ENCODE data around the gene RAPGEF4.

RAPGEF4 gene

GRCh38 chr2:172976116-172976515 is 240.5 kb downstream of the RAPGEF4 start:
- no peak for DNase-seq

GRCh38 chr2:172976816-172977215 is 241.2 kb downstream of the RAPGEF4 start:
- DNase-seq: no peak

- no peak for DNase-seq
Measured at GRCh38 chr2:172977270-172978062, 241.8 kb downstream of the RAPGEF4 start.

- DNase-seq: no peak
Measured at GRCh38 chr2:172978063-172978383, 242.4 kb downstream of the RAPGEF4 start.

GRCh38 chr2:172985139-172985892 is 249.7 kb downstream of the RAPGEF4 start:
- DNase-seq: no peak

GRCh38 chr2:172986040-172986439 is 250.4 kb downstream of the RAPGEF4 start:
- no peak for DNase-seq

- no peak for DNase-seq
Measured at GRCh38 chr2:172988728-172989127, 253.1 kb downstream of the RAPGEF4 start.

GRCh38 chr2:172991031-172991430 is 255.4 kb downstream of the RAPGEF4 start:
- DNase-seq: no peak

GRCh38 chr2:172993139-172993538 is 257.5 kb downstream of the RAPGEF4 start:
- DNase-seq: no peak

- DNase-seq: no peak
Measured at GRCh38 chr2:172993931-172994717, 258.5 kb downstream of the RAPGEF4 start.

- DNase-seq: no peak
Measured at GRCh38 chr2:172994864-172995263, 259.2 kb downstream of the RAPGEF4 start.

- no peak for DNase-seq
Measured at GRCh38 chr2:172995323-172996244, 259.9 kb downstream of the RAPGEF4 start.

GRCh38 chr2:172996387-172996961 is 260.8 kb downstream of the RAPGEF4 start:
- DNase-seq: no peak

GRCh38 chr2:172997031-172997430 is 261.4 kb downstream of the RAPGEF4 start:
- DNase-seq: no peak

GRCh38 chr2:172998547-172999272 is 263.1 kb downstream of the RAPGEF4 start:
- DNase-seq: no peak

- DNase-seq: peak; percentile 44
Measured at GRCh38 chr2:172999641-173000386, 264.2 kb downstream of the RAPGEF4 start.

GRCh38 chr2:173001664-173002604 is 266.3 kb downstream of the RAPGEF4 start:
- DNase-seq: no peak

GRCh38 chr2:173002751-173003541 is 267.3 kb downstream of the RAPGEF4 start:
- peak; percentile 96 for DNase-seq

GRCh38 chr2:173008786-173009185 is 273.1 kb downstream of the RAPGEF4 start:
- no peak for DNase-seq
